Gastrocnemius medialis (tissue), 4 donors: ENCODE results near the gene CIAPIN1. TPM values are rescaled to one million over a fixed set of nuclear protein-coding genes. Genes with fewer than 3 reads are reported as not detected.

Experiments used
- ATAC-seq, 2 donors: fragments of 150-250 bp; one replicate each; pipeline ENCODE4 v1.9.1; 2016
- DNase-seq, 2 donors: peaks; one replicate each; pipeline ENCODE4 v3.0.0-alpha.2; 2019
- H3K27ac ChIP-seq, 4 donors: fragments of 200-600 bp; sonication (generic); 1 replicate in 1 of 4; 2 replicates in 3 of 4; pipeline ENCODE4 v1.5.1; 2016 to 2018; ENCODE audit warnings: mild to moderate bottlenecking in 2 of 4, moderate library complexity in 1 of 4
- H3K27me3 ChIP-seq, 3 donors: fragments of 200-600 bp; sonication (generic) in 2 of 3; 1 replicate in 1 of 3; 2 replicates in 2 of 3; pipeline versions ENCODE4 v1.5.1 to v1.6.0; 2016 to 2019; ENCODE audit warnings: mild to moderate bottlenecking in 1 of 3, moderate library complexity in 1 of 3
- H3K36me3 ChIP-seq, 2 donors: fragments of 200-600 bp; sonication (generic) in 1 of 2; one replicate each; pipeline ENCODE4 v1.5.1; 2017 to 2018
- H3K4me1 ChIP-seq, 2 donors: fragments of 200-600 bp; sonication (generic) in 1 of 2; one replicate each; pipeline ENCODE4 v1.5.1; 2016 to 2017; ENCODE audit warnings: mild to moderate bottlenecking in 2 of 2
- H3K4me3 ChIP-seq, 4 donors: fragments of 200-600 bp; sonication (generic) in 3 of 4; 1 replicate in 1 of 4; 2 replicates in 3 of 4; pipeline ENCODE4 v1.5.1; 2016 to 2019; ENCODE audit warnings: mild to moderate bottlenecking in 2 of 4
- H3K9me3 ChIP-seq, 3 donors: fragments of 200-600 bp; sonication (generic) in 2 of 3; 1 replicate in 1 of 3; 2 replicates in 2 of 3; pipeline ENCODE4 v1.5.1; 2016 to 2019
- CTCF ChIP-seq, 5 experiments: fragments of 450-650 bp in 3 of 5; fragments of 200-600 bp in 2 of 5; sonication (generic) in 2 of 5; IDR thresholded peaks in 4 of 5; conservative IDR thresholded peaks in 1 of 5; 1 replicate in 4 of 5; 2 replicates in 1 of 5; pipeline ENCODE4 v1.5.1; 2016 to 2019; ENCODE audit warnings: antibody characterized with exemption in 5 of 5, mild to moderate bottlenecking in 3 of 5, moderate library complexity in 3 of 5
- POLR2A ChIP-seq, 2 donors: fragments of 450-650 bp; IDR thresholded peaks; one replicate each; pipeline ENCODE4 v1.6.1; 2017; ENCODE audit warnings: antibody characterized with exemption in 2 of 2, mild to moderate bottlenecking in 2 of 2, moderate library complexity in 2 of 2
- in situ Hi-C, 4 donors: fragments of 200-750 bp; cut with MboI; loops; one replicate each; pipeline versions ENCODE4 v1.15.0 to v1.8.0; 2017; ENCODE audit warnings: low sequenced_read_pairs in 4 of 4
- intact Hi-C: fragments of 100-400 bp; cut with DNase I; formaldehyde crosslinking; loops from one replicate; pipeline ENCODE4 v1.15.1; 2023; ENCODE audit warnings: low total_unique reads
- total RNA-seq, 4 donors: library from RNA; depleted of rRNA; stranded (reverse); fragments of >200 nt; gene quantifications; one replicate each; pipeline versions ENCODE4 v1.1.0 to v1.2.3, GENCODE V29; 2016

The CIAPIN1 gene
- total RNA-seq, 4 donors from 2014 or later: 31.0 to 38.8 (median 37.9) TPM

DNA sequence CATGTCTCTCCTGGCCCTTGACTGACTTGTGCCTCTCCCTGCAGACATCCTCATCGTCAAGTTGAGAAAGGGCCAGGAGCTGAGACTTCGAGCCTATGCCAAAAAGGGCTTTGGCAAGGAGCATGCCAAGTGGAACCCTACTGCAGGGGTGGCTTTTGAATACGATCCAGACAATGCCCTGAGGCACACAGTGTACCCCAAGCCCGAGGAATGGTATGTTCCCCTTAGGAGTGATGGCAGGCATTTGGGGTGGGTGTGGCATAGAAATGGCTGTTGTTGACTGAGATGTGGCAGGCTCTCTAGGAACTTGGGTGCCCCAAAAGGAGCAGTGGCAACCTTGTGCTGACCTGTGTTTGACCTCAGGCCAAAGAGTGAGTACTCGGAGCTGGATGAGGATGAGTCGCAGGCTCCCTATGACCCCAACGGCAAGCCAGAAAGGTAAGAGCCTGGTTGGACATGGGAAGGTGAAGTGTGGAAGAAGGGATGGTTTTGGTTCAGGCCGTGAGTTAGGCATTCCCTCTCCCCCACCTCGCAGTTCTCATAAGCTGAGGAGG lies 22.8 kb upstream of the CIAPIN1 start:
- Histone ChIP-seq H3K27ac (no peak overlapping the region), H3K4me3 (no peak overlapping the region), H3K9me3 (no peaks in the 10 kb centered on the region), H3K36me3 (peaks cover 0 to 68% of the 10 kb centered on the region in 2 donors), H3K27me3 (no peaks in the 10 kb centered on the region), H3K4me1 (peaks cover 8 to 12% of the 10 kb centered on the region in 2 donors)
- in situ Hi-C loops (no loop called here), intact Hi-C loops (no loop called here)
- DNase-seq (no peak), ATAC-seq (no peak)
- TF ChIP-seq CTCF (IDR thresholded peaks at IDR 0.05 in 4 of 5, conservative IDR thresholded peaks at IDR 0.05 in 1 of 5) (no peak), POLR2A (IDR thresholded peaks at IDR 0.05) (no peak)

DNA sequence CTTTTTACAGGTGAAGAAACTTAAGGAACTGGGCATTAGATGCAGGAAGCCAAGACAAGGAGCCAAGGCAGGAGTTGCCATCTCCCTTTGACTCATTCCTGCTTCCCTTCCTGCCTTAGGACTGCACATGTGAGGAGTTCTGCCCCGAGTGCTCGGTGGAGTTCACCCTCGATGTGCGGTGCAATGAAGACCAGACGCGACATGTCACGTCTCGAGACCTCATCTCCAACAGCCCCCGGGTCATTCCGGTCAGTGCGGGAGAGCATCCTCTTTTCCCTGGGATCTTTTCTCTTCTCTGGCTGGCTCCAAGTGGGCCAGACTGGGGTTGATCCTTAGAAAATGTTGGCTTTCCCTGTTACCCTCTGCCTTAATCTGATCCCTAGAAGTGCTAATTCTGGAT lies 21.9 kb upstream of the CIAPIN1 start:
- DNase-seq: no peak
- no peak for ATAC-seq
- Histone ChIP-seq H3K36me3 (peaks cover 0 to 77% of the 10 kb centered on the region in 2 donors), H3K4me1 (peaks cover 13 to 14% of the 10 kb centered on the region in 2 donors), H3K27ac (no peak overlapping the region), H3K4me3 (no peak overlapping the region), H3K9me3 (no peaks in the 10 kb centered on the region), H3K27me3 (no peaks in the 10 kb centered on the region)
- no peak for TF ChIP-seq POLR2A (IDR thresholded peaks at IDR 0.05)
- no peak for TF ChIP-seq CTCF (IDR thresholded peaks at IDR 0.05 in 4 of 5, conservative IDR thresholded peaks at IDR 0.05 in 1 of 5)
- in situ Hi-C loops (no loop called here), intact Hi-C loops (no loop called here)

DNA sequence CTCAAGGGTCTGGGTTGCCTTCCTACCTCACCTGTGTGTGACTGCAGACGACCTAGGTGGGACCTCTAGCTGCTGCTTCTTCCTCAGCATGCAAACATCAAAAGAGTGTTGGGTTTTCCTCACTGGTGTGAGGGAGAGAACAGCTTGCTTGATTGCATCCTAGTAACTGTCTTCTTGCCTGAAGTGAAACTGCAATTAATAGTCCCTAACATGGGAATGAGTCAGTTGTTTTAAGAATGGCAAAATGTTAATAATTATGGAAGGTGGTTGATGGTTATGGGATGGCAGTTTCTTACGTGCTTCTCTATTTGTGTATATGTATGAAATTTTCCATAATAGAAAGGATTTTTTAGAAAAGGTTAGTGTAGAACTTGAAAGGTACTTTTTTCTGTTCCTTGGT lies 21.2 kb upstream of the CIAPIN1 start:
- Histone ChIP-seq H3K4me1 (peaks cover 20% of the 10 kb centered on the region in 2 donors), H3K27me3 (no peaks in the 10 kb centered on the region), H3K4me3 (no peak overlapping the region), H3K9me3 (no peaks in the 10 kb centered on the region), H3K36me3 (peaks cover 0 to 78% of the 10 kb centered on the region in 2 donors), H3K27ac (no peak overlapping the region)
- TF ChIP-seq POLR2A (IDR thresholded peaks at IDR 0.05) (no peak), CTCF (IDR thresholded peaks at IDR 0.05 in 4 of 5, conservative IDR thresholded peaks at IDR 0.05 in 1 of 5) (no peak)
- no peak for ATAC-seq
- intact Hi-C loops (no loop called here), in situ Hi-C loops (no loop called here)
- DNase-seq: no peak

- Histone ChIP-seq H3K9me3 (no peaks in the 10 kb centered on the region), H3K4me1 (peaks cover 15 to 18% of the 10 kb centered on the region in 2 donors), H3K4me3 (no peak overlapping the region), H3K36me3 (peaks cover 0 to 68% of the 10 kb centered on the region in 2 donors), H3K27ac (no peak overlapping the region), H3K27me3 (no peaks in the 10 kb centered on the region)
- in situ Hi-C loops (no loop called here), intact Hi-C loops (loop anchor here (5.0 kb wide), 1 partner anchor 1012 kb away; the partner anchor contains the start of genes NUDT21 and OGFOD1)
- ATAC-seq (no peak), DNase-seq (no peak)
- no peak for TF ChIP-seq CTCF (IDR thresholded peaks at IDR 0.05 in 4 of 5, conservative IDR thresholded peaks at IDR 0.05 in 1 of 5)
- no peak for TF ChIP-seq POLR2A (IDR thresholded peaks at IDR 0.05)
Observed at GRCh38 chr16:57464523-57464922, 17.3 kb upstream of the CIAPIN1 start.
